Stimulated activated naive CD4-positive, alpha-beta T cell treated with Interleukin-2 at 50 U/mL for 16 hours (primary cell): ENCODE data around the gene PTK7.
"Not testable (repeated sequence)": the region's sequence is repeated elsewhere in the genome, so short reads cannot be mapped to it uniquely, and the experiment has no call there.

Experiments
- DNase-seq: peaks from one replicate; lab custom pipeline; 2025; lab: John Stamatoyannopoulos, UW

PTK7 gene

GRCh38 chr6:43054206-43054943 lies 21.7 kb upstream of the PTK7 start:
- DNase-seq, result no peak

- no peak for DNase-seq
Measured at GRCh38 chr6:43055966-43056365, 20.1 kb upstream of the PTK7 start.

- no peak for DNase-seq
Measured at GRCh38 chr6:43058531-43058930, 17.6 kb upstream of the PTK7 start.

DNA sequence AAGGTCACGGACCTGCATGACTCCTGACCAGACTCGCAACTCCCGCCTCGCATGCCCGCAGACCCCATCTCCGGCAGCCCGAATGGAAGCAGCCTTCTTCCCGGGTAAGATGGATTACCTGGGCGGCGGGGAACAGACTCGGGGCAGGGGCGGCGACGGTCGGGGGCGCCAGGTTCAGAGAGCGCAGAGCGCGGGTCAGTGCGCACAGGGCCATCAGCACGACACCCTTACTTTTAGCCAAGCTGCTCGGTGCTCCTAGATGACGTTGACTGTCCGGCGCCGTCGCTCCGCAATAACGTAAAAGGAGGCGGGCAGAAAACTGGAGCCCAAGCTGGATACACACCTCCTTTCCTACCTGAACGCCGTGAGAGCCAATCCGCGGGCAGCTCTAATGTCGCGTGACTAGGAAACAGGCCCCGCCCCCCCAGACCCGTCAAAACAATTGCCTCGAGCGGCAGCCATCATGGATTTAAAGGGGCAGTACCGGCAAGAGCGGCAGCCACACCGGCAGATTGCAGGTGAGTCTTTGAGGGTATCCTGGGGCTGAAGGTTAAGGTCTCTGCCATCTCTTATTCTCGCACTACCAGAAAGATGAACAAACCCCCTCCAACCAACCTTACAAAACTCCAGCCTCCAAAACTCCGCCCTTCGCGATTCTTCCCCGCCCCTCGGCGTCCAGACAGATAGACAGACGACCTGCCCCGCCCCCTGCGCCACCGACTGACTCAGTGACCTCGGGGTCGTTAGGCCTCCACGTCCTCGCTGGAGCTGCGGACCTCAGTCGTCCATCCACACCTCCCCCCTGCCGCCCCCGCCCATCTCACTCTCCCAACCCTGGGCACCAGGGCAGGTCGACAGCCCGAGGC lies 16.7 kb upstream of the PTK7 start, which contains the start of the genes KLC4 and MRPL2:
TSS of gene KLC4 (plus strand) at position 464 of the 866 bp plus-strand sequence. CDS start 1,705 bp downstream, outside the sequence.
TSS of gene MRPL2 (minus strand) at position 267 of the 866 bp plus-strand sequence. CDS start at position 214, 53 bp downstream.
- peak; percentile 98 for DNase-seq

- no peak for DNase-seq
Measured at GRCh38 chr6:43060034-43060754, 15.9 kb upstream of the PTK7 start.

DNA sequence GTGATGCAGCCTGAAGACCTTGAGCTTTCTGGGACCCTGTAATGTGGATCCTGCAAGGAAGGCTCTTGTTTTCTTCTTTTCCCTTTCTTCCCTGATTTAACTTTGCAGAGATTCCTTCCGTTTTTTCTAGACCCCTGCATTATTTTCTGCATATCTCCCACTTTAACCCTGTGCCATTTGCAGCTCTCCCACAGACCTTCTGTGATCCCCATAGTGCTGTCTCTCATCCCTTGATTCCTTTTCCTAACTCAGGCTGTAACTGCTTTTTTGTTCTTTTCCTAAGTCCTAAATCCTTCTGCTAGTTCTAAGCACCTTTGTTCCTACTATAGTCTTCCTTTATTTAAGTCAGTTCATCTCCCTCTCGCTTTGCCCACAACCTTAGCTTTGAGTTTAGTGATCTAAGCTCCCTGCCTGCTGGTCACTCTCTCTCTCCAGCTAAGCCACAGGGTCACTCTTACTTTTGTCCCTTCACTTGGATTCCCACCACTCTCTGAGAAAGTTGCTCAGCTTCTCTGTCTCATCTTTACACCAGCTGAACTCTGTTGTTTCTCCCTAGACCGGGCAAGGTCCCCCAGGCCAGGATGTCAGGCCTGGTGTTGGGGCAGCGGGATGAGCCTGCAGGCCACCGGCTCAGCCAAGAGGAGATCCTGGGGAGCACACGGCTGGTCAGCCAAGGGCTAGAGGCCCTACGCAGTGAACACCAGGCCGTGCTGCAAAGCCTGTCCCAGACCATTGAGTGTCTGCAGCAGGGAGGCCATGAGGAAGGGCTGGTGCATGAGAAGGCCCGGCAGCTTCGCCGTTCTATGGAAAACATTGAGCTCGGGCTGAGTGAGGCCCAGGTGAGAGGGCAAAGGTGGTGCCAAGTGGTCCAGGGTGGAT lies 15.1 kb upstream of the PTK7 start:
- DNase-seq, result no peak

- no peak for DNase-seq
Measured at GRCh38 chr6:43061861-43062260, 14.3 kb upstream of the PTK7 start.

DNA sequence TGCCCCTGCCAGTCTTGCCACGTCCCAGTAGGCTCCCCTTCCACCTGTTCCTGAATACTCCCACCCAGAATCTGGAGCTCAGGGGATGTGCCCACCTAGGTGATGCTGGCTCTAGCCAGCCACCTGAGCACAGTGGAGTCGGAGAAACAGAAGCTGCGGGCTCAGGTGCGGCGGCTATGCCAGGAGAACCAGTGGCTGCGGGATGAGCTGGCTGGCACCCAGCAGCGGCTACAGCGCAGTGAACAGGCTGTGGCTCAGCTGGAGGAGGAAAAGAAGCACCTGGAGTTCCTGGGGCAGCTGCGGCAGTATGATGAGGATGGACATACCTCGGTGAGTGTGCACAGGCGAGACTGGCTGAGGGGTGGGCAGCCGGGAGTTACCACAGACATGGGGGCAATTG lies 13.3 kb upstream of the PTK7 start:
- DNase-seq, result no peak

GRCh38 chr6:43070028-43070632 lies 6.0 kb upstream of the PTK7 start:
- no peak for DNase-seq

- DNase-seq, result no peak
Measured at GRCh38 chr6:43074847-43075669, 1.1 kb upstream of the PTK7 start.

- DNase-seq, result no peak
Measured at GRCh38 chr6:43076464-43077332, 584 bp downstream of the PTK7 start.

DNA sequence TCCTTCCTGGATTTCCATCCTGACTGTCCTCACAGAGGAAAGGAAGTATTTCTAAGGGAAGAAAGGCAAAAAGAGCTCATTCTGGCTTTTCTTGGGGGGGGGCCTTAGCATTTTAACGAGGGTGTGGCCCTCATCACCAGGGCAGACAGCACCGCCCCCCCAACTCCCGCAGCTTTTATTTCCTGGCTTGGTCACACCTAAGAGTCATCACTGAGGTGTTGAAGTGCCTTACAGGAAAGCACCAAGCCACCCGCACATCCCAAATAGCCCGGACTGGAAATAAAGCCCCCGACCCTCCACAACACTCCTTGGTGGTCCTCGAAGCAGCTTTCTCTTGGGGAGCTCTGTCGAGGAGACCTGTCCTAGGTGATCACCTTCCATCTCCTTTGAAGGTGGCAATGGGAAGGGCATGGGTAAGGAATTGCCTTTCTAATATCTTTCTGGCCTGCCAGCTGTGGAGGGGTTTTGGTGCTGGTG lies 1.3 kb downstream of the PTK7 start:
- no peak for DNase-seq

- no peak for DNase-seq
Measured at GRCh38 chr6:43077981-43078511, 1.9 kb downstream of the PTK7 start.

DNA sequence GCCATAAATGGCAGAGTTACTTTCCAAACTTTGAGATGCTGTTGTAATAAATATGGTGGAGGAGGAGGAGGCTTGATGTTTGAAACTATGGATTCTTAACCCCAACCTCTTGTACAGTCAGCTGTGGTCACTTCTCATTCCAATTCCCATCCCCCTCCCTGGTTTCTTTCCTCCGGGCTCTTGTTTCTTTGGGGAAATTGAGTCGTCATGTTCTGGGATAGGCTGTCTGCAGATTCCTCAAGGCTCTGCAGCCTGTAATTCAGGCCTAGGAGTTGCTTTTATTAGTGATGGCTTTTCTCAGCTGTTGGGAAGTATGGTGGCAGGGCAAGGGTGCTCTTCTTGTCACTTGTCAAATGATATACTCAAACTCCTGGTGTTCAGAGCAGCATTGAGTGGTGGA lies 2.6 kb downstream of the PTK7 start:
- no peak for DNase-seq

DNA sequence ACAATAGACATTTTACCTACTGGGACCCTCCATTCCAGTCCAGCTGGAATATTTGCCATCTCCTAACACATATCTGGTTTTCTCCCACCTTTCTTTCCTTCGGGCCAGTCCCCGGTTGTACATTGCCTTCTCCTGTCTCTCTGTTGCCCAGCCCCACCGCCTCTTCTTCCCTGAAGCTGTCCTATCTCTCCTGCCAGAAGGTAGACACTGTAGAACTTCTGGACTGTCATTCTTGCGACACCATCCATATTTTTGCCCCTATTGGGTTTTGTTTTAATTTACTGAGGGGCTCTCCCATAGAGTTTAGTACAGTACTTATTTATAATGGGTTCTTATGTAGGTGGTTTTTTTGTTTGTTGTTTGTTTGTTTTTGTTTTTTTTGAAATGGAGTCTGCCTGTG lies 4.9 kb downstream of the PTK7 start:
- DNase-seq, result no peak

- DNase-seq, result not testable (repeated sequence)
Measured at GRCh38 chr6:43081922-43082321, 5.8 kb downstream of the PTK7 start.

DNA sequence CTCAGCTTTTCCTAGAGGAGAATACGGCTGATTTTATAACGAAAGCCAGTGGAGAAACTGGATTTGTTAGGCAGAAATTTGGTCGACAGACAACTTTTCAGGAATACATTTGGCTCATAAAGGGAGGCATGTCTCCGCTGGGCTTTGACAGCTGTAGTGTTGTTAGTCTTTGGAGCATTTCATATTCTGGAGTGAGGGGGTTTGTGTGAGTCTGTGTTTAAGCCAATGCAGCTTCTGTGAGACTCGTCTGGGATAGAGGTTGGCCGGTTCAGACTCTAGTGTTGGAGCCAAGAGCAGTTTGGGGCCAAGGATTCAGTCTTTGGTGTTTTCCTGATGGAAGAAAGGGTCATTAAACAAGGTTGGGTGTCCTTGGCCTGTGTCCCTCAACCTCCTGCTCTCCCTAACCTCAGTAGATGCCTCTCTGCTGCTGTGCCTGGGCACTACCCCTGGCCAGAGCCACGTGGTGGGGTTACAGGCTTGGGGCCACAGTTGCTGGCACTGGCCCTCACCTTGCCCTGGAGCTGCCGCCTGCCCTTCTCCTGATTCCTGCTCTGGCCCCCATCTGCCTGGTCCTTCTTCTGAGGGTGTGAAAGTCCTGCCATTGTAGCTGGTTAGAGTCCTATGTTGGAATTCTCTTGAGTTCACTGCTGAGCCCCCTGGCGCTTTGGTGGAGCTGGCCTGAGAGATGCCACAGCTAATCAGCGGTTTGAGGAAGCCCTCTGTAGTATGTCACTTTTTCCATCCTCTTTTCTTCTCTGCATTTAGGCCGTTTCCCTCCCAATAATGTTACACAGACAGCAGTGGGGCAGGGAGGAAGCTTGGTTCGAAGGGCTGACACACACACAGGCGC lies 6.9 kb downstream of the PTK7 start:
- DNase-seq, result no peak
